NCI-H2107 (cell line): Measurements from ENCODE around the gene PTPN20.
"Not testable (repeated sequence)": the region's sequence is repeated elsewhere in the genome, so short reads cannot be mapped to it uniquely, and the experiment has no call there.

ENCODE experiments used
- DNase-seq: peaks from one replicate; lab custom pipeline; 2025; lab: John Stamatoyannopoulos, UW

The PTPN20 gene

GRCh38 chr10:46911144-46911876, at the start of gene PTPN20:
TSS of gene PTPN20 (plus strand) at chr10:46911428. CDS start at chr10:46932500, 21,072 bp downstream.
- DNase-seq, result not testable (repeated sequence)

DNA sequence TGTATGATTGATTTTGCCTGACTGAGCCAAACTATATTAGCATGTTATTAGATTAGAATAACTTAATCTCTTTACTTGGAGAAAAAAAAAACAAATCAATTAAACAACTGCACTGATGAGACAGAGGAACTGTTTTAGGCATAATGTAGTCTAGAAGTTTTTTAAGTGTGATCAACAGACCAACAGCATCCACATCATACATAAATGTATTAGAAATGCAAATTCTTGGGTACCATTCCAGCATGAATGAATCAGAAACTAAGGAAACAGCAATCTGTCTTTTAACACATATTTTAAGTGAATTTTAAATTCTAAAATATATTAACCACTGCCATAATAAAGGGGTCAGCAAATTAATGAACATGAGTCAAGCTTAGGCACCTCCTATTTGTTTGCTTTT, 41.5 kb upstream of the PTPN20 start:
- DNase-seq, result not testable (repeated sequence)

DNA sequence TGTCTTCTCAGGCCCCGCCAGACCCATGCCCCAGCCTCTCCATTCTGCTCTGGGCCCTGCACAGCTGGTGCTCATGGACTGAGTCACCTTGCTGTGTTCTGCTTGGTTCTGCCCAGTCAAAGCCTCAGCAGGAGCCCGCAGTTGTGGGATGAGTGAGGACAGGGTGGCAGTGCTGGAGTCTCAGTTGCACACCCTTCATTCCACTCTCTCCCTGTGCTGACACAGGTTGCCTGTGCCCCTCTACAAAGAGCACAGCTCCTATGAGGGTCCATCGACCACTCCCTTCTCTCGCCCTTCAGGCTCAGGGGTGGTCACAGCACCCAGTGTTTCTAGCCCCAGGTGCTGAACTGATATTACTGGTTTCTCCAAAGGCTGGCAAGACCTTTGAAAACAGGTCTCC, 39.6 kb upstream of the PTPN20 start:
- DNase-seq, result not testable (repeated sequence)

- not testable (repeated sequence) for DNase-seq
Observed at GRCh38 chr10:46875304-46875703, 35.9 kb upstream of the PTPN20 start.

DNA sequence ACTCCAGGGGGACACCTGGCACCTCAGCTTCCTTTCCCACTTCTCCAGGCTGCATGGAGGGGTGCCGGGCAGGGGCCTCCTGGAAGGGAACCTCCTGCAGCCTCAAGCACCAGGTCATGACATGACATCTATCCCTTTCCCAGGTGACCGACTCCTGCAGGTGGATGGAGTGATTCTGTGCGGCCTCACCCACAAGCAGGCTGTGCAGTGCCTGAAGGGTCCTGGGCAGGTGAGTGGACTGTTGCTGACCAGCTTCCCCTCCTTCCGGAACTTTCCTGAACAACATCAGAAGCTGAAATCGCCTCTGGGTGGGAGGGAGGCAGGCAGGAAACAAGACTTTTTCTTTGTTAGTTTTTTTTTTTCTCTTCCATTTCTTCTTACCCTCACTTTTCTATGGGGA, 34.5 kb upstream of the PTPN20 start:
- DNase-seq, result not testable (repeated sequence)

- DNase-seq, result not testable (repeated sequence)
Observed at GRCh38 chr10:46878761-46879160, 32.5 kb upstream of the PTPN20 start.

GRCh38 chr10:46890813-46891611, 20.2 kb upstream of the PTPN20 start:
- DNase-seq, result not testable (repeated sequence)

DNA sequence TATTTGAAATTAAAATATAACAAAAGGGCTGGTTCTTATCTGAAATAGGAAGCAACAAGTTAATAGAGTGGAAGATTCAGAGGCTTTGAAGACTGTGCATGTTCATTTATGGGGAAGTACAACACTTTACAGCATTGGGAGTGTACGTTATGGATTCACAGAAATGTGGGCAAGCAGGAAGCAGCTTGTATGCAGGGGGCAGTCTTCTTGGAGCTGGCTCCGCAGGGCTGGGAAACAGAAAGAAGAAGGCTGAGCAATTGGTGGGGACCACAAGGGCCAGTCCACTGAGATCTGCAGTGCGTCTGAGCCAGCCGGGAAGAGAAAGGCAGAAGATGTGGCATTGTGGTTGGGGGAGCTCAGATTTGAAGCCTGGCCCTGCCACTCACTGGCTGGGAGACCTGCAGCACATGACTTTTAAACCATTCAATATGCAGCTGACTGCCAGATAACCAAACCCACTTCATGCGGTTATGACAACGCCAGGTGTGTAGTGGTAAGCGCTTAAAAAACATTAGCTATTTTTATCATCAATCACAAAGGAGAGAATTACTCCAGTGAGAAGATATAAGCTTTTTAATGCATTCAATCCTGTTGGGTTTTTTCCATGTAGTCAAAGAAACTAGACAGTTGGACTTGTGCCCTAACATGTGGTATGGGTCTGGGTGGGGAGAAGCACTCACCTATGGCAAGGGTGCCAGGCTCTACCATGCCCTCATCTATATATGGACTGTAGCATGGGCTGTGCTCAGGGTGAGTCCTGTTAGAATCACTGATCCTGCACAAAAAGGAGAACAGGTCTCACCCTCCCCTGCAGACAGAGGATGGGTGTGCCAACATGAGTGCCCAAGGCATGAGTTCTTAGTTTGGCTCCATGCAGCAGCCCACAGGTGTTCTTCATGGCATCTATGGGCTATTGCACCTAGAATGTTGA, 14.2 kb upstream of the PTPN20 start:
- DNase-seq, result not testable (repeated sequence)

DNA sequence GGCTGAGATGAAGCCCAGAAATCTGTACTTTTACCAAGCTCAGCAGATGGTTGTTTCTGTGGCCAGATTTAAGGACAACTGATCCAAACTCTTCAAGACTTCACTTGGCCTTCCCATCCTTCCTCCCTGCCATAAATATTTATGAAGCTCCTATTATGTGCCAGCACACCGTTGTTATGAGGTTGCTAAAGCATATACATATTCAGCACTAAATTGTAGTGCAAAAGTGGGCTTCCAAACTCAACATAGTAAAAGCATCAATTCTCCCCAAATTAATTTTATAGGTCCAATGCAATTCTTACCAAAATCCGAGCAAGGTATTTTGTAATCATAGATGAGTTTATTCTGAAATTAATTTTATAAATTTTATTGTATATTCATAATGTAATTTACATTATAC, 10.0 kb upstream of the PTPN20 start:
- DNase-seq, result not testable (repeated sequence)

- not testable (repeated sequence) for DNase-seq
Observed at GRCh38 chr10:46903874-46904273, 7.4 kb upstream of the PTPN20 start.

DNA sequence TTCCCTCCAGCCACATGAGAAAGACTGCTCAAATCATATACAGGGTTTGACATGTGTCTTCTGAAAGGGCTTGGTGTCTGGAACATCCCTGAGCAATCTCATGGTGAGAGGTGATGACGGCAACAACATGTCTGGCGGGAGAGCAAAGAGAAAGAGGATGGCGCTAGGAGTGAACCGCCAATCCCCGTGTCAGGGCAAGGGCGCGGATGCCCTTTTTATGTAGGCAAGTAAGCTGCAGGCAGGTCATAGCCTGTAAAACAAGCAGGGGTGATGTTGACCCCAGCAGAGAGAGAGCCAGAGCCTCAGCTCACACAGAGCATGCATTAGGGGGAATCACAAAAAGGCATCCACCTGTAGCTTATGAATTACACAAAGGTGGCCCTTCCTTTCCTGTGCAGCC, 4.9 kb upstream of the PTPN20 start:
- not testable (repeated sequence) for DNase-seq

GRCh38 chr10:46907185-46908117, 3.8 kb upstream of the PTPN20 start:
- DNase-seq, result not testable (repeated sequence)

- DNase-seq, result not testable (repeated sequence)
Observed at GRCh38 chr10:46922498-46922897, 11.3 kb downstream of the PTPN20 start.

- not testable (repeated sequence) for DNase-seq
Observed at GRCh38 chr10:46925156-46925555, 13.9 kb downstream of the PTPN20 start.

- DNase-seq, result not testable (repeated sequence)
Observed at GRCh38 chr10:46925853-46926252, 14.6 kb downstream of the PTPN20 start.

DNA sequence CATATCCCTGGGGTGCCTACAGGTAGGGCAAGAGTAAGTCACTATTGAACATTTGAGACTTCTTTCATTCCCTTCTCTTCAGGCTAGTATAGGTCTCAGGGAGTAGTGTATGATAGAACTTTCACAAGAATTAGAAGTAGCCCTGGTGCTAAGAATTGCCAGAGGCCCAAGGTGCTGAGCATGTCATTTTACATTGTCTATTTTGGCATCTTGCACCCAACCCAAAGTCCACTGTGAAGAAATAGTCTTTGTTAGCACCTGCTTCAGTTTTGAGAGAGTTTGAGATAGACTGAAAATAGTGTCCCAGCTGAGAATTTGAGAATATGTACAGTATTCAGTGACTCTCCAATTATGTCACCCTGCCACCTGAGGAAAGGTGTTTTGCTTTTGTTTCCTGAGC, 17.6 kb downstream of the PTPN20 start:
- not testable (repeated sequence) for DNase-seq

DNA sequence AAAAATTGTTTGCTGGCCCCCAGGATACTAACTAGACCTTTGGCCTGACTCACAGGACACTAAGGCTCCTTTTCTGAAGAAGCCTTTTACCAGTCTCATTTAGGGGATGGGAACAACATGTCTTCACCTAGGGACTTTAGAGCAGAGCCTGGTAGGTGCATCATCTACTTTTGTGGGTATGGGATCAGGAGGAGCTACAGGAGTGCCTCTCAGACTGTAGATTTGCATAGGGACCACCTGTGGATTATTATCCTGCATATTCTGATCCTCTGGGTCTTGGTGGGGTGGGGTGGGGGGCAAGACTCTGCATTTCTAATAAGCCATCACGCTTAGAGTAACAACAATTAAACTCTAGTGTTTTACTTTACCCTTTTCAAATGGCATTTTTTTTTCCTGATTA, 21.2 kb downstream of the PTPN20 start:
- DNase-seq, result not testable (repeated sequence)

DNA sequence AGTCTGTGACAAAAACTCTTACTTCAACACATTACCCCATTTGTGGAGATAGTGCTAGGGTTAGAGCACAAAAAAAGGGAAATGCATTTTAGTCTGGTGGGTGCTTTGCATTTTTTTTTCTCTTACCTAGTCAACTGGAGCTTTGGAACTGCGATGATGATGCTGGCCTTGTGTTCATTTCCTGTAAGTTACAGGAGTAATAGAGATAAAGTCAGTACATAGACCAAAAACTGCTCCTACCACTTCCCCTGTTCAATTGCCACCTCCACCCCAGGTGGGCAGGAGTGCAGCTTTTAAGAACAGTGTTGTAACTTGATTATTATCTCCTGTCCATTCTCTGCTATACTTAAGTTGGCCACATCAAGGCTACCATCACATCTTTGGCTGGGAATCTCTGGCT, 29.9 kb downstream of the PTPN20 start:
- DNase-seq, result not testable (repeated sequence)

DNA sequence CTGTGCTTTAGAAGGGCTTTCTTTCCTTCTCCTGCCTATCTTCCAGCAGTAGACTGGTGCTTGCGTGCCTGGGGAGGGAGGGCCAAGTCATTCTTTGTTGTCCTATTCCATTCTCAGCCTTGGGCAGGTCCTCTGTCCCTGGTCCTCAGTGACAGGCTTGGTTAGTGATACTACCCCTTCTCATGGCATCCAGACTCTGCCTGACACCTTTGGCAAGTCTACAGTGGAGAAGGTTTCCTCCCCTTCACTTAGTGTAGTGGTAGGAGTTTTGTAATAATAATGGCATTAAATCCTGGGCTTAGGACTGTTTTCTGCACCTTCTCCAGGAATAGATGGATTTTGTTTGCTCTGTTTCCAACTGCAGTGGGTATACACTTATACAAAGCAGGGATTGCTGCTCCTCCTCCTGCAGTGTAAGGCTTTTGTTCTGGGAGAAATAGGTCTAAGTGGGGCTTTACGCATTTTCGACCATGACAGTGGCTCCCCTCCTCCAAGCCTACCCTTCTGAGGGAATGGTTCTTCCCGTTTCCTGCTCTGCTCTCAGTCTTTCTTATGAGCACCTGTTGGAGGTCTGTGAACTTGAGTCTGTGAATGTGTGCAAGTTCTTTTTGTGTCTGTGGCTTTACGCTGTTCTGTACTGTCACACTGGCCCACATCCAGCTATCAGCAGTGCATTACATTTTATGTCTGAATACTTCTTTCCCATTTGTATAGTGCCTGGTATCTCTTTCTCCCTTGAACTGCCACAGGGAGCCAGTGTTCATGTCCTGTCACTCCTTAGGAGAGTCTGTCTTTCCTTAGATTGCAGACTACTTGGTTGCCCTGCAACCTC, 37.7 kb downstream of the PTPN20 start:
- not testable (repeated sequence) for DNase-seq

GRCh38 chr10:46952540-46952939, 41.3 kb downstream of the PTPN20 start:
- DNase-seq, result not testable (repeated sequence)
